Measurements from ENCODE around the gene AOPEP. TPM values are rescaled to one million over a fixed set of nuclear protein-coding genes. Genes with fewer than 3 reads are reported as not detected.

Gene AOPEP
- total and polyA plus RNA-seq, 3 donors from 2014 or later, result 31.4 to 95.0 (median 80.4) TPM

GRCh38 chr9:94806307-94806893 is 79.9 kb downstream of the AOPEP start:
- no peak overlapping the region for H3K27ac ChIP-seq
- peaks cover 9% of the 10 kb centered on the region for H3K4me1 ChIP-seq
- H3K4me3 ChIP-seq, result no peak overlapping the region
- H3K36me3 ChIP-seq (ENCODE audit: low read depth, missing control alignments), result no peaks in the 10 kb centered on the region
- 95 to 96% methylated on average over 3 of the region's 3 CpGs for WGBS, 2 donors
- H3K9me3 ChIP-seq, result no peaks in the 10 kb centered on the region
- no peaks in the 10 kb centered on the region for H3K27me3 ChIP-seq
- DNase-seq, result no peak
- intact Hi-C loops (cut with DNase I; ENCODE audit: low total_unique reads), result no loop called here
- TF ChIP-seq CTCF (IDR thresholded peaks at IDR 0.05), result no peak

GRCh38 chr9:94807556-94807955 is 81.1 kb downstream of the AOPEP start:
- Histone ChIP-seq H3K9me3 (no peaks in the 10 kb centered on the region), H3K27me3 (no peaks in the 10 kb centered on the region), H3K36me3 (ENCODE audit: low read depth, missing control alignments) (no peaks in the 10 kb centered on the region), H3K4me1 (peaks cover 10% of the 10 kb centered on the region), H3K4me3 (no peak overlapping the region), H3K27ac (no peak overlapping the region)
- no peak for TF ChIP-seq POLR2A (IDR thresholded peaks at IDR 0.05)
- no peak for TF ChIP-seq CTCF (IDR thresholded peaks at IDR 0.05)
- DNase-seq, result no peak
- 88 to 95% methylated on average over 3 of the region's 3 CpGs for WGBS, 2 donors
- intact Hi-C loops (cut with DNase I; ENCODE audit: low total_unique reads), result no loop called here

GRCh38 chr9:94808926-94809700 is 82.6 kb downstream of the AOPEP start:
- no peaks in the 10 kb centered on the region for H3K36me3 ChIP-seq (ENCODE audit: low read depth, missing control alignments)
- H3K9me3 ChIP-seq, result no peaks in the 10 kb centered on the region
- H3K27ac ChIP-seq, result no peak overlapping the region
- intact Hi-C loops (cut with DNase I; ENCODE audit: low total_unique reads), result no loop called here
- H3K4me1 ChIP-seq, result peaks cover 25% of the 10 kb centered on the region
- H3K4me3 ChIP-seq, result no peak overlapping the region
- H3K27me3 ChIP-seq, result no peaks in the 10 kb centered on the region
- TF ChIP-seq POLR2A (IDR thresholded peaks at IDR 0.05) (no peak), CTCF (IDR thresholded peaks at IDR 0.05) (no peak)
- 94 to 99% methylated on average over 6 of the region's 6 CpGs for WGBS, 2 donors
- DNase-seq, result no peak

GRCh38 chr9:94809778-94810177 is 83.3 kb downstream of the AOPEP start:
- intact Hi-C loops (cut with DNase I; ENCODE audit: low total_unique reads), result no loop called here
- H3K36me3 ChIP-seq (ENCODE audit: low read depth, missing control alignments), result no peaks in the 10 kb centered on the region
- TF ChIP-seq POLR2A (IDR thresholded peaks at IDR 0.05) (no peak), CTCF (IDR thresholded peaks at IDR 0.05) (no peak)

More at GRCh38 chr9:94809778-94810177, 83.3 kb downstream of the AOPEP start:
- Histone ChIP-seq H3K9me3 (no peaks in the 10 kb centered on the region), H3K4me1 (peaks cover 27% of the 10 kb centered on the region), H3K27ac (no peak overlapping the region), H3K4me3 (no peak overlapping the region), H3K27me3 (no peaks in the 10 kb centered on the region)
- 93 to 98% methylated on average over 5 to 6 of the region's 6 CpGs for WGBS, 2 donors
- DNase-seq, result no peak

Measured in testis (tissue), 3 donors.